ENCODE measurements around the gene LONP2. TPM values are rescaled to one million over a fixed set of nuclear protein-coding genes. Genes with fewer than 3 reads are reported as not detected.

Gene LONP2
- total and polyA plus RNA-seq, 10 of the 15 experiments (the other 5 are each of a cell fraction or from before 2014, with no cell fraction given) = 8.3 to 48.0 (median 34.8) TPM

DNA sequence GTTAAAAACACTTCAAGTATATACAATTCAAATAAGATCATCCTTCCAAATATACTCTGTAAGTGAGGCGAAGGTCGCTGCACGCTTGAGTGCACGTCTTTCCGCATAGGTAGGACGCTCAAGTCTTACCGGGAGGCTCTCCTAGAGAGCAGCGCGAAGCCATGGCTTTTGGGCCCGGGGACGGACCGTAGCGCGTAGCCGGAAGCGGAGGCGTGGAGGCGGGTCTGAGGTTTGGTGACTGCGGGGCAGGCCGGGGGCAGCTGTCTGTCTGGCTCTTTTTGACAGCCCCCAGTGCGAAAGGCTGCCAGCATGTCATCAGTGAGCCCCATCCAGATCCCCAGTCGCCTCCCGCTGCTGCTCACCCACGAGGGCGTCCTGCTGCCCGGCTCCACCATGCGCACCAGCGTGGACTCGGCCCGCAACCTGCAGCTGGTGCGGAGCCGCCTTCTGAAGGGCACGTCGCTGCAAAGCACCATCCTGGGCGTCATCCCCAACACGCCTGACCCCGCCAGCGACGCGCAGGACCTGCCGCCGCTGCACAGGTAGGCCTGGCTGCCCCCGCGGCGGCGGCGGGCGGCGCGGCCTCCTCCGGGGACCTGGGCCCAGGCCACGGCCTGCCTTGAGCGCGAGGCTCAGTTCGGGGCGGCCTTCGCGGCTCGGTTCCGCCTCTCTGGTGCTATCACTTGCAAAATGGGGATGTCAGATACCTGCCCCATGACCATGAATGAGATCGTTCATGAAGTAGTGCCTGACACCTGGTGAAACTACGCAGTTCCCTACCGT, at the start of gene LONP2 (continued):
- TF ChIP-seq, protein P1, sequence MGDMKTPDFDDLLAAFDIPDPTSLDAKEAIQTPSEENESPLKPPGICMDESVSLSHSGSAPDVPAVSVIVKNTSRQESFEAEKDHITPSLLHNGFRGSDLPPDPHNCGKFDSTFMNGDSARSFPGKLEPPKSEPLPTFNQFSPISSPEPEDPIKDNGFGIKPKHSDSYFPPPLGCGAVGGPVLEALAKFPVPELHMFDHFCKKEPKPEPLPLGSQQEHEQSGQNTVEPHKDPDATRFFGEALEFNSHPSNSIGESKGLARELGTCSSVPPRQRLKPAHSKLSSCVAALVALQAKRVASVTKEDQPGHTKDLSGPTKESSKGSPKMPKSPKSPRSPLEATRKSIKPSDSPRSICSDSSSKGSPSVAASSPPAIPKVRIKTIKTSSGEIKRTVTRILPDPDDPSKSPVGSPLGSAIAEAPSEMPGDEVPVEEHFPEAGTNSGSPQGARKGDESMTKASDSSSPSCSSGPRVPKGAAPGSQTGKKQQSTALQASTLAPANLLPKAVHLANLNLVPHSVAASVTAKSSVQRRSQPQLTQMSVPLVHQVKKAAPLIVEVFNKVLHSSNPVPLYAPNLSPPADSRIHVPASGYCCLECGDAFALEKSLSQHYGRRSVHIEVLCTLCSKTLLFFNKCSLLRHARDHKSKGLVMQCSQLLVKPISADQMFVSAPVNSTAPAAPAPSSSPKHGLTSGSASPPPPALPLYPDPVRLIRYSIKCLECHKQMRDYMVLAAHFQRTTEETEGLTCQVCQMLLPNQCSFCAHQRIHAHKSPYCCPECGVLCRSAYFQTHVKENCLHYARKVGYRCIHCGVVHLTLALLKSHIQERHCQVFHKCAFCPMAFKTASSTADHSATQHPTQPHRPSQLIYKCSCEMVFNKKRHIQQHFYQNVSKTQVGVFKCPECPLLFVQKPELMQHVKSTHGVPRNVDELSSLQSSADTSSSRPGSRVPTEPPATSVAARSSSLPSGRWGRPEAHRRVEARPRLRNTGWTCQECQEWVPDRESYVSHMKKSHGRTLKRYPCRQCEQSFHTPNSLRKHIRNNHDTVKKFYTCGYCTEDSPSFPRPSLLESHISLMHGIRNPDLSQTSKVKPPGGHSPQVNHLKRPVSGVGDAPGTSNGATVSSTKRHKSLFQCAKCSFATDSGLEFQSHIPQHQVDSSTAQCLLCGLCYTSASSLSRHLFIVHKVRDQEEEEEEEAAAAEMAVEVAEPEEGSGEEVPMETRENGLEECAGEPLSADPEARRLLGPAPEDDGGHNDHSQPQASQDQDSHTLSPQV (IDR thresholded peaks at IDR 0.05) = no peak
- TF ChIP-seq, protein P2, sequence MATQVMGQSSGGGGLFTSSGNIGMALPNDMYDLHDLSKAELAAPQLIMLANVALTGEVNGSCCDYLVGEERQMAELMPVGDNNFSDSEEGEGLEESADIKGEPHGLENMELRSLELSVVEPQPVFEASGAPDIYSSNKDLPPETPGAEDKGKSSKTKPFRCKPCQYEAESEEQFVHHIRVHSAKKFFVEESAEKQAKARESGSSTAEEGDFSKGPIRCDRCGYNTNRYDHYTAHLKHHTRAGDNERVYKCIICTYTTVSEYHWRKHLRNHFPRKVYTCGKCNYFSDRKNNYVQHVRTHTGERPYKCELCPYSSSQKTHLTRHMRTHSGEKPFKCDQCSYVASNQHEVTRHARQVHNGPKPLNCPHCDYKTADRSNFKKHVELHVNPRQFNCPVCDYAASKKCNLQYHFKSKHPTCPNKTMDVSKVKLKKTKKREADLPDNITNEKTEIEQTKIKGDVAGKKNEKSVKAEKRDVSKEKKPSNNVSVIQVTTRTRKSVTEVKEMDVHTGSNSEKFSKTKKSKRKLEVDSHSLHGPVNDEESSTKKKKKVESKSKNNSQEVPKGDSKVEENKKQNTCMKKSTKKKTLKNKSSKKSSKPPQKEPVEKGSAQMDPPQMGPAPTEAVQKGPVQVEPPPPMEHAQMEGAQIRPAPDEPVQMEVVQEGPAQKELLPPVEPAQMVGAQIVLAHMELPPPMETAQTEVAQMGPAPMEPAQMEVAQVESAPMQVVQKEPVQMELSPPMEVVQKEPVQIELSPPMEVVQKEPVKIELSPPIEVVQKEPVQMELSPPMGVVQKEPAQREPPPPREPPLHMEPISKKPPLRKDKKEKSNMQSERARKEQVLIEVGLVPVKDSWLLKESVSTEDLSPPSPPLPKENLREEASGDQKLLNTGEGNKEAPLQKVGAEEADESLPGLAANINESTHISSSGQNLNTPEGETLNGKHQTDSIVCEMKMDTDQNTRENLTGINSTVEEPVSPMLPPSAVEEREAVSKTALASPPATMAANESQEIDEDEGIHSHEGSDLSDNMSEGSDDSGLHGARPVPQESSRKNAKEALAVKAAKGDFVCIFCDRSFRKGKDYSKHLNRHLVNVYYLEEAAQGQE (IDR thresholded peaks at IDR 0.05; ENCODE audit: low read depth, low read length) = no peak
- TF ChIP-seq RUNX3 (IDR thresholded peaks at IDR 0.05; ENCODE audit: low read length) = peak; percentile 90
- peak in 1 of 2 experiments; percentile 41; a peak in 2 of 4 replicates for TF ChIP-seq BHLHE40 (IDR thresholded peaks at IDR 0.05; ENCODE audit: borderline replicate concordance in 1 of 2, low read depth in 2 of 2, low read length in 1 of 2)
- TF ChIP-seq IKZF2 (IDR thresholded peaks at IDR 0.05) = peak in 1 of 2 experiments; percentile 24; a peak in 1 of 4 replicates
- TF ChIP-seq ETV6 (conservative IDR thresholded peaks at IDR 0.05 in 1 of 2, IDR thresholded peaks at IDR 0.05 in 1 of 2; ENCODE audit: borderline replicate concordance in 1 of 2, low read depth in 1 of 2) = peak in 1 of 2 experiments; percentile 21; a peak in 1 of 4 replicates
- TF ChIP-seq NR2C2 (IDR thresholded peaks at IDR 0.05; ENCODE audit: borderline replicate concordance, control insufficient read depth, insufficient read length, low read depth) = no peak
- TF ChIP-seq GATAD2B (conservative IDR thresholded peaks at IDR 0.05; ENCODE audit: low read depth) = peak; percentile 96
- peak; percentile 83; the same call in 1 of the 2 replicates for TF ChIP-seq SIN3A (IDR thresholded peaks at IDR 0.05; ENCODE audit: low read depth, low read length)
- TF ChIP-seq, protein P3, sequence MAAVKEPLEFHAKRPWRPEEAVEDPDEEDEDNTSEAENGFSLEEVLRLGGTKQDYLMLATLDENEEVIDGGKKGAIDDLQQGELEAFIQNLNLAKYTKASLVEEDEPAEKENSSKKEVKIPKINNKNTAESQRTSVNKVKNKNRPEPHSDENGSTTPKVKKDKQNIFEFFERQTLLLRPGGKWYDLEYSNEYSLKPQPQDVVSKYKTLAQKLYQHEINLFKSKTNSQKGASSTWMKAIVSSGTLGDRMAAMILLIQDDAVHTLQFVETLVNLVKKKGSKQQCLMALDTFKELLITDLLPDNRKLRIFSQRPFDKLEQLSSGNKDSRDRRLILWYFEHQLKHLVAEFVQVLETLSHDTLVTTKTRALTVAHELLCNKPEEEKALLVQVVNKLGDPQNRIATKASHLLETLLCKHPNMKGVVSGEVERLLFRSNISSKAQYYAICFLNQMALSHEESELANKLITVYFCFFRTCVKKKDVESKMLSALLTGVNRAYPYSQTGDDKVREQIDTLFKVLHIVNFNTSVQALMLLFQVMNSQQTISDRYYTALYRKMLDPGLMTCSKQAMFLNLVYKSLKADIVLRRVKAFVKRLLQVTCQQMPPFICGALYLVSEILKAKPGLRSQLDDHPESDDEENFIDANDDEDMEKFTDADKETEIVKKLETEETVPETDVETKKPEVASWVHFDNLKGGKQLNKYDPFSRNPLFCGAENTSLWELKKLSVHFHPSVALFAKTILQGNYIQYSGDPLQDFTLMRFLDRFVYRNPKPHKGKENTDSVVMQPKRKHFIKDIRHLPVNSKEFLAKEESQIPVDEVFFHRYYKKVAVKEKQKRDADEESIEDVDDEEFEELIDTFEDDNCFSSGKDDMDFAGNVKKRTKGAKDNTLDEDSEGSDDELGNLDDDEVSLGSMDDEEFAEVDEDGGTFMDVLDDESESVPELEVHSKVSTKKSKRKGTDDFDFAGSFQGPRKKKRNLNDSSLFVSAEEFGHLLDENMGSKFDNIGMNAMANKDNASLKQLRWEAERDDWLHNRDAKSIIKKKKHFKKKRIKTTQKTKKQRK (IDR thresholded peaks at IDR 0.05; ENCODE audit: low read depth, low read length) = no peak
- TF ChIP-seq, protein P4, sequence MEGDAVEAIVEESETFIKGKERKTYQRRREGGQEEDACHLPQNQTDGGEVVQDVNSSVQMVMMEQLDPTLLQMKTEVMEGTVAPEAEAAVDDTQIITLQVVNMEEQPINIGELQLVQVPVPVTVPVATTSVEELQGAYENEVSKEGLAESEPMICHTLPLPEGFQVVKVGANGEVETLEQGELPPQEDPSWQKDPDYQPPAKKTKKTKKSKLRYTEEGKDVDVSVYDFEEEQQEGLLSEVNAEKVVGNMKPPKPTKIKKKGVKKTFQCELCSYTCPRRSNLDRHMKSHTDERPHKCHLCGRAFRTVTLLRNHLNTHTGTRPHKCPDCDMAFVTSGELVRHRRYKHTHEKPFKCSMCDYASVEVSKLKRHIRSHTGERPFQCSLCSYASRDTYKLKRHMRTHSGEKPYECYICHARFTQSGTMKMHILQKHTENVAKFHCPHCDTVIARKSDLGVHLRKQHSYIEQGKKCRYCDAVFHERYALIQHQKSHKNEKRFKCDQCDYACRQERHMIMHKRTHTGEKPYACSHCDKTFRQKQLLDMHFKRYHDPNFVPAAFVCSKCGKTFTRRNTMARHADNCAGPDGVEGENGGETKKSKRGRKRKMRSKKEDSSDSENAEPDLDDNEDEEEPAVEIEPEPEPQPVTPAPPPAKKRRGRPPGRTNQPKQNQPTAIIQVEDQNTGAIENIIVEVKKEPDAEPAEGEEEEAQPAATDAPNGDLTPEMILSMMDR (IDR thresholded peaks at IDR 0.05 in 2 of 3, conservative IDR thresholded peaks at IDR 0.05 in 1 of 3; ENCODE audit: control insufficient read depth in 2 of 3, extremely low read depth in 1 of 3, insufficient read depth in 1 of 3, low read depth in 3 of 3, low read length in 3 of 3) = no peak
